Effector memory CD8-positive, alpha-beta T cell (primary cell): ENCODE data around the gene PCSK6.
"Not testable (repeated sequence)": the region's sequence is repeated elsewhere in the genome, so short reads cannot be mapped to it uniquely, and the experiment has no call there.

Experiments
- ATAC-seq: fragments of 150-1000 bp; cut with Tn5 transposase; replicated peaks from 2 replicates; pipeline ENCODE4 v1.10.0; 2021; ENCODE audit warnings: mild to moderate bottlenecking, moderate library complexity
- DNase-seq, 3 experiments: peaks; one replicate each; pipeline ENCODE4 v3.0.0; 2021
- H3K27ac Mint-ChIP-seq, 2 donors: one replicate each; pipeline ENCODE4 v1.8.0; 2022; ENCODE audit warnings: mild to moderate bottlenecking in 2 of 2, mixed read lengths in 2 of 2, moderate library complexity in 2 of 2
- H3K27me3 Mint-ChIP-seq, 2 donors: one replicate each; pipeline ENCODE4 v1.8.0; 2022; ENCODE audit warnings: mixed read lengths in 2 of 2
- H3K36me3 Mint-ChIP-seq: one replicate; pipeline ENCODE4 v1.8.0; 2022; ENCODE audit warnings: mild to moderate bottlenecking, moderate library complexity, mixed read lengths; ENCODE audit not compliant: insufficient read depth
- H3K4me1 Mint-ChIP-seq, 2 donors: one replicate each; pipeline ENCODE4 v1.8.0; 2022; ENCODE audit warnings: low read depth in 2 of 2, mixed read lengths in 2 of 2
- H3K4me3 Mint-ChIP-seq, 2 donors: one replicate each; pipeline ENCODE4 v1.8.0; 2022; ENCODE audit warnings: mild to moderate bottlenecking in 2 of 2, mixed read lengths in 2 of 2, moderate library complexity in 2 of 2
- H3K9me3 Mint-ChIP-seq, 2 donors: one replicate each; pipeline ENCODE4 v1.8.0; 2022; ENCODE audit warnings: mixed read lengths in 2 of 2

Gene PCSK6

DNA sequence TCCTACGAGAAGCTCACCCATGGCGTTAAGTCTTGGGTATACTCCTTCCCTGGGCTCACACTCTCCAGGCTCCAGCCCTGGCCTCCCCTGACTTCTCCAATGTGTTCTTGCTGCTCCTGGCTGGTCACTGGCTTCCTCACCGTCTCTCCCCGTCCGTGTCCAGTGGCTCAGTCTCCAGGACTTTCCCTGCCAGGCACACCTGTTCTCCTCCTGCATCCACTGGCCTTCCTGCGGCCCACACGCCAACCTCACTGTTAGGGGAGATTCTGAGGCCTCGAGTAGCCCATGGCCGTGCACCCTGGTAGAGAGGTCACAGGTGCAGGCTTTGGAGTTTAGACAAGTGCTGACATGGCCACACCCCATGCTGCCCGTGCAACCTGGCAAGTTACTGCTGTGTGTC, 102.5 kb downstream of the PCSK6 start:
- Mint-ChIP-seq H3K9me3 (no peaks in the 10 kb centered on the region), H3K4me3 (no peak overlapping the region), H3K36me3 (no peaks in the 10 kb centered on the region), H3K27me3 (peaks cover 11 to 62% of the 10 kb centered on the region in 2 donors), H3K4me1 (no peaks in the 10 kb centered on the region), H3K27ac (no peak overlapping the region)
- ATAC-seq (no peak), DNase-seq (no peak)

DNA sequence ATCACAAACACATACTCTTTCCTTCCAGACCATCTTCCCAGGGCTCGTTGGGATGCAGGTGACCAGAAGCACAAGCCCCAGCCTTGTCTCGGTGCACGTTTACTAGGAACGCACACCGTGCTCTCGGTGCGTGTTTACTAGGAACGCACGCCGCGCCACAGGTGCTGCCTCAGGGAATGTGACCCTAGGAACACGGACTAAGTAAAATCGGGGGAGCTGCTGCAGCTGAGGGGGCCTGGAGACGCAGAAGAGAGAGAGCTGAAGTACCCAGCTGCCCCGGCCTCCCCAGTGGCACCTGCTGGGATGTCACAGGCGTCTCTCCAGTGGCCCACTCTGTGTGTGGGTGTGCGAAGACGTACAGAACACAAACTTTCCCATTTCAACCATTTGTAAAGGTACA, 103.5 kb downstream of the PCSK6 start:
- DNase-seq = no peak
- Mint-ChIP-seq H3K27me3 (peaks cover 11 to 58% of the 10 kb centered on the region in 2 donors), H3K36me3 (no peaks in the 10 kb centered on the region), H3K4me1 (no peaks in the 10 kb centered on the region), H3K4me3 (no peak overlapping the region), H3K9me3 (no peaks in the 10 kb centered on the region), H3K27ac (no peak overlapping the region)
- ATAC-seq = no peak

DNA sequence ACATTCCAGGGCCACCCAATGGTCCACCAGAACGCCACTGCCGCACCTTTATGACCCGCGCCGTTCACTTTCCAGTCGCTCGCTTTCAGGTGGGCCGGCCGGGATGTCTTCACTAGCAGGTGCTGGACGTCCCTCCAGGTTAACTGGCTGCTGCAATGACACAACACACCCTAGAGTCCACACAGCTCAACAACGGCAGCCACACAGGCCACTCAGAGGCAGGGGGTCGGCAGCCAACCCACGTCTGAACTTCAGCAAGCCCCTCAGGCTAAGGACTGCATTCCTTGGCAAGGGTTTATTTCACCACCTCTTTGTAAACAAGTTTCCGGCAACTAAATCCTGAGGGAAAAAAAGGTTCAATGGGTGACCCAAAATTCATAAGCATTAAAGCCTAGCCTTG, 105.2 kb downstream of the PCSK6 start:
- Mint-ChIP-seq H3K36me3 (no peaks in the 10 kb centered on the region), H3K9me3 (no peaks in the 10 kb centered on the region), H3K4me3 (no peak overlapping the region), H3K27ac (no peak overlapping the region), H3K27me3 (peaks cover 22 to 58% of the 10 kb centered on the region in 2 donors), H3K4me1 (no peaks in the 10 kb centered on the region)
- DNase-seq (no peak), ATAC-seq (no peak)

DNA sequence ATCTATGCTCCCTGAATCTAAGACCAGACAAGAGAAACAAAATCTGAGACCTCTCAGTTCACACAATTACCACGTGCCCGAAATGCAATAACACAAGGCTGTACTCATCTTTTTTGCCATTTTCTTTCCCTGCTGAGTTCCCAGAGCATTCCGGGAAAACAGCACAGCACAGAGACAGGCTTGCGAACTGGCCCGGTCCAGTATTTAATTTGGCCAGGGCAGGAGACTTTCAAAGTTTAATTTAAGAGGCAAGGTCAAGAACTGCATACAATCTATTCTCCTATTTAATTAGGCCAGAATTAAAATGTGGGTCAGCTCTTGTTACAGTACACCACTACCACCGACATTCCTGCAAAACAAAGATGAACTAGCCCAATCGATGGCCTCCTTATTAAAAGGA, 107.0 kb downstream of the PCSK6 start:
- Mint-ChIP-seq H3K4me3 (no peak overlapping the region), H3K9me3 (no peaks in the 10 kb centered on the region), H3K36me3 (no peaks in the 10 kb centered on the region), H3K27ac (no peak overlapping the region), H3K27me3 (peaks cover 23 to 53% of the 10 kb centered on the region in 2 donors), H3K4me1 (no peaks in the 10 kb centered on the region)
- ATAC-seq (no peak), DNase-seq (no peak)

DNA sequence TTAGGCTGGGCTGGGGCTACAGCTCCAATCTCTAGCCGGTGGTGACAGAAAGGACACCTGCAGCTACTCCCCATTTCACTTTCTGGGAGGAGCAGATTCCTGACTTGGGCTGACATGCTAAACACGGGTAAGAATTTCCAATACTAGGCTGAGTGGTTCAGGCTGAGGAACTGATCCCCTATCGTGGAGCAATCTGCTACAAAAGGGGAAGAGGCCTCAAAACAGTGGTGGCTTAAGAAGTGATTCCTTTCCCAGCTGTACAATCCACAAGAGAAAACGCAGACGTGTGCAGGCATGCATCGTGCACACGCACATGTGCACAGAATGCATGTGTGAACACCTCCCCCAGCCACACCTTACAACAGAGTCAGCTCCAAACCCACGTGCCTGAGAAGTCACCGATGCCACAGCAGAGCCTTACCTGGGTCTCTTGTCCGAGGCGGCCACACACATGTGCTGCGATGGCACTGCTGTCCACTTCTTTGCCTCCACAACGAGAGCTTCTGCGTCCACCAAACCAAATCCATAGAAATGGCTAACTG, 107.8 kb downstream of the PCSK6 start:
- no peak overlapping the region for H3K4me3 Mint-ChIP-seq
- no peaks in the 10 kb centered on the region for H3K36me3 Mint-ChIP-seq
- no peaks in the 10 kb centered on the region for H3K9me3 Mint-ChIP-seq
- DNase-seq (no peak), ATAC-seq (no peak)
- no peaks in the 10 kb centered on the region for H3K4me1 Mint-ChIP-seq
- peaks cover 17 to 45% of the 10 kb centered on the region in 2 donors for H3K27me3 Mint-ChIP-seq
- no peak overlapping the region for H3K27ac Mint-ChIP-seq

DNA sequence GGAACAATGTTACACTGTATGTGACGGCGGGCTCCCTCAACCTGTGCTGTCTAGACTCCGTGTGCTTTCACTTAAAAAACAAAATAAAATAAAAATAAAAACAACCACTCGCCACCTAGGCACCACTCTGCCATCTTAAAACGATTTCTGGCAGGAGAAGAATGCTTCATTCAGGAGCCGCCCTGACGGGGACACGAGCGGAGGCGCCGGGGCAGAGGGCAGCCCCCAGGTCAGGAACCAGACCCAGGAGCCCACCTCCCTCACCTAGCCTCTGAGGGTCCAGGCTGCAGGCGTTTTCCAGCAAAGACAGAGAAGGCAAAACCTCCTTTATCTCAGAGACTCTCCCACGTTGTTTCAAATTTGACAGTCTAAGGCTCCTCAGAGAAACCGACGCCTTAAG, 109.4 kb downstream of the PCSK6 start:
- Mint-ChIP-seq H3K27me3 (peaks cover 12 to 39% of the 10 kb centered on the region in 2 donors), H3K36me3 (no peaks in the 10 kb centered on the region), H3K27ac (no peak overlapping the region), H3K4me1 (no peaks in the 10 kb centered on the region), H3K9me3 (no peaks in the 10 kb centered on the region), H3K4me3 (no peak overlapping the region)
- DNase-seq = no peak
- no peak for ATAC-seq

DNA sequence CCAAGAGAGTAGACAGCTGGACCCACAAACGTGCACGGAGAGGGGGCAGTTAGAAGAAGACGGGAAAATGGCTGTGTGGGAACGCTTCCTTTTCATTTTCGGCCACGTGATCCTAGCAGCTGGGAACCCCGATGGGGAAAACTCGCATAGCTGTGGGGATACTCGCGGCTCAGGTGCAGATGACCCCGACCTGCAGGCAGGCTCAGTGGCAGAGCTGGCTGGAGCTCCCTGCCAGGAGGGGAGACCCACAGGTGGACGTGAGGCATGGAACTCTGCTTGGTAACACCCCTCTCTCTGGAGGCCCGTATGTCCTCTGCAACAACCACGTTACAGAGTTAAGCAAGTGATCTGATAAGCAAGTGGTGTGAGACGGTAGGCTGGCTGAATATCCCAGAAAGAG, 109.9 kb downstream of the PCSK6 start:
- Mint-ChIP-seq H3K4me3 (no peak overlapping the region), H3K27ac (no peak overlapping the region), H3K27me3 (peaks cover 12 to 41% of the 10 kb centered on the region in 2 donors), H3K4me1 (no peaks in the 10 kb centered on the region), H3K9me3 (no peaks in the 10 kb centered on the region), H3K36me3 (peaks cover 2% of the 10 kb centered on the region)
- ATAC-seq (no peak), DNase-seq (no peak)

DNA sequence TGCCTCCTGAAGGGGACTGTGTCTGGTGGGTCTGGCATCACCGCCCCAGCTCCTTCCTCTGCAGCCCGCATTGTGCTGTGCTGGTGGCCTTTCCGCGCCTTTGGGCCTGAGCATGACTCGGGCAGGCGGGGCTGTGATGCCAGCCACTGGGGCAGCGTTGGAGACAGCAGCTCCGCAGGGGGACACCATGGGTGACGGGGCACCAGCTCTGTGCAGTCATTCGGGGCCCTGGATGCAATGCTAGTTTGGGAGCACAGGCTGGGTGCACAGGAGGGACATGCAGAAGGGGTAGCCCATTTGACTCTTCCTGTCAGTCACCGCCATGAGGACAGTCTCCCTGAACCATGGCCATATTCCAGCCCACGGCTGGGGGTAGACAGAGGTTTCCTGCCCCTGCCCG, 110.6 kb downstream of the PCSK6 start:
- Mint-ChIP-seq H3K9me3 (no peaks in the 10 kb centered on the region), H3K4me3 (no peak overlapping the region)
- ATAC-seq = no peak

DNA sequence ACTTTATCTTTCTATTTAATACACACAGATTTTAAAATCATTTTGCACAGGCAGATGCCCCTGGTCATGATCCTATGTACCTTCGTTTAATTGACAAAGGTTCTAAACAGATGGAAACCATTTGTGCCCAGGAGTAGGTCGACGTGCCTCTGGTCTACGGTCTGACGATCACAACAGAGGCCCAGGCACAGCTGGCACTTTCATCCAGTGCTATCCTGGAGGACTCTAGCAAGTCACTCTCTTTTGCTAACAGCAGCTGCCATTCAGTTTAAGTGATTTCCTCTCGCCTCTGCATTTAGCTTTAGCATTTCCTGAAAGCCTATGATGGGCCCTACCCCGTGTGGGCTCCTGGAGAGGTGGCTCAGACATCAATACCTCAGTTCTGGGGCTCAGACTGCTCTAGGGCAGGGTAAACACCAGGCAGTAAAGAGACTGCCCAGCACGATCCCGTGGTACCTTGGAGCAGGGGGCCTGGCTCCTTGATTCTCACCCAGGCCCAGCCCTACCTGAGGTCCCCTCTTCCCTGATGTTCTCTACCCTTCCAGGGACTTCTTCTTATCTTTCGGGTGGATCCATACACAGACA, 111.2 kb downstream of the PCSK6 start:
- no peaks in the 10 kb centered on the region for H3K4me1 Mint-ChIP-seq
- no peak overlapping the region for H3K27ac Mint-ChIP-seq
- H3K4me3 Mint-ChIP-seq = no peak overlapping the region
- no peak for DNase-seq
- no peaks in the 10 kb centered on the region for H3K9me3 Mint-ChIP-seq
- H3K27me3 Mint-ChIP-seq = peaks cover 22 to 51% of the 10 kb centered on the region in 2 donors
- H3K36me3 Mint-ChIP-seq = peaks cover 2% of the 10 kb centered on the region
- no peak for ATAC-seq

More for the DNA sequence above, 110.6 kb downstream of the PCSK6 start:
- peaks cover 2% of the 10 kb centered on the region for H3K36me3 Mint-ChIP-seq
- H3K4me1 Mint-ChIP-seq = no peaks in the 10 kb centered on the region
- H3K27me3 Mint-ChIP-seq = peaks cover 20 to 48% of the 10 kb centered on the region in 2 donors
- DNase-seq = no peak
- H3K27ac Mint-ChIP-seq = no peak overlapping the region

DNA sequence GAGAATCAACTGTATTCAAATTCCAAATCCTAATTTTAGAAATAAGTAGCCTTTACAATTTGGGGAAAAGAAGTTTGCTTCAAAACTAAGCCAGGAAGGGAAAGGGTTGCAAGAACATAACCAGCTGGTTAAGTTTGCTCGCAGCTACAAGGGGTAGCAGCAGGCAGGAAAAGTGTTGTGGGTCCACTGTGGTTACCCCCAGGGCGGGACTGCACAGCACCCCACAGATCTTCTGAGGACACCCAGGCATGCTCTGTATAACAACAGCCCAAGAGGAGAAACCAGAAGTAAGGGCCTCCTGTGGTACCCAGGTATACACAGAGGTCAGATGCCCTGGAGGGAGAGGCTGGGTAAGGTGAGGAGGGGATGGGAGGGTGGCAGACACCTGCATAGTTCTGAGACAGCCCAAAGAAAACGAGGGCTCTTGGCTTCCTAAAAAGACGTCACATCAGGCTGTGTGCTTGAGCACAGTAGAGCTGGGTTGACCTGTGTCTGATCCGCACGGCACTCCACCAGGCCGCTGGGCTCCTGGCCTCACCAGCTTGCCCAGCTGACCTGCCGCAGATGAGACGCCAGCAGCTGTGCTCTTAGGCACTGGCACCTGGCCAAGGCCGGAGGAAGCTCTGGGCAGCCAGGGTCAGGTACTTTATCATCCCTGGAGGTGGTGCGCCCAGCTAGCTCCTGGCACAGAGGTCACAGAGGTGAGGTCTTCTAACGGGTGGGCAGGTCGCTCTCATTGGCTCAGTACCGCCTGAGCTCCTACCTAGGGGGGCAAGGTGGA, 112.7 kb downstream of the PCSK6 start:
- no peak overlapping the region for H3K4me3 Mint-ChIP-seq
- no peak overlapping the region for H3K27ac Mint-ChIP-seq
- DNase-seq (no peak), ATAC-seq (no peak)
- H3K4me1 Mint-ChIP-seq = no peaks in the 10 kb centered on the region
- peaks cover 2% of the 10 kb centered on the region for H3K36me3 Mint-ChIP-seq
- H3K9me3 Mint-ChIP-seq = no peaks in the 10 kb centered on the region
- peaks cover 30 to 57% of the 10 kb centered on the region in 2 donors for H3K27me3 Mint-ChIP-seq

DNA sequence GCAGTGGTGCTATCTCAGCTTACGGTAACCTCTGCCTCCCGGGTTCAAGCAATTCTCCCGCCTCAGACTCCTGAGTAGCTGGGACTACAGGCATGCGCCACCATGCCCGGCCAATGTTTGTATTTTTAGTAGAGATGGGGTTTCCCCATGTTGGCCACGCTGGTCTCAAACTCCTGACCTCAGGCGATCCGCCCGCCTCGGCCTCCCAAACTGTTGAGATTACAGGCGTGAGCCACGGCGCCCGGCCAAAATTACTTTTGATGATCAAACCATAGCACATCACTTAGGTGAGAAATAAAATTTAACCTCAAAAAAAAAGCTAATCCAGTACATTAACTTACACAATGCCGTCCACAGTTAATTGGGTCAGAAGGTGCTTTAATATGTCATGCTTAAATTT, 114.5 kb downstream of the PCSK6 start:
- not testable (repeated sequence) for H3K9me3 Mint-ChIP-seq, H3K27ac Mint-ChIP-seq, DNase-seq, H3K36me3 Mint-ChIP-seq, ATAC-seq, H3K4me3 Mint-ChIP-seq, H3K4me1 Mint-ChIP-seq
- peaks cover 24 to 54% of the 10 kb centered on the region in 2 donors for H3K27me3 Mint-ChIP-seq

DNA sequence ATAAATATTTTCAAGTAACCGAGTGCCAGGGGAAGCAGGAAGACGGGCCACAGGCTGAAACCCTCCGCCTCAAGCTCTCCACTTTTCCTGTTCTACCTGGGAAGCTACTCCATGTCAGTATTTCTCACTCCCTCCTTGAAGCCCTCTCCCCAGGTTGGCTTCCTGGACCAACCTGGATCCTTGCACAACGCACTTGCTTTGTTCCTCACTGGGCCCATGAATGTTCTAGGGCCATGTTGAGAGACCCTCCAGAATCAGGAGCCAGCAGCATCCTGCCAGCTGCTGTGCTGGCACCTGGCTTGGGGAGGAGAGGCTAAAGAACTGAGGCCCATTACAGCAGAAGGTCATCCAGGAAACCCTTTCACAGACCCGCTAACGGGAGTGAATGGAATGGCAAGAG, 115.2 kb downstream of the PCSK6 start:
- no peak overlapping the region for H3K27ac Mint-ChIP-seq
- H3K9me3 Mint-ChIP-seq = no peaks in the 10 kb centered on the region
- DNase-seq (no peak), ATAC-seq (no peak)
- H3K36me3 Mint-ChIP-seq = peaks cover 2% of the 10 kb centered on the region
- no peak overlapping the region for H3K4me3 Mint-ChIP-seq
- no peaks in the 10 kb centered on the region for H3K4me1 Mint-ChIP-seq
- peaks cover 22 to 55% of the 10 kb centered on the region in 2 donors for H3K27me3 Mint-ChIP-seq

DNA sequence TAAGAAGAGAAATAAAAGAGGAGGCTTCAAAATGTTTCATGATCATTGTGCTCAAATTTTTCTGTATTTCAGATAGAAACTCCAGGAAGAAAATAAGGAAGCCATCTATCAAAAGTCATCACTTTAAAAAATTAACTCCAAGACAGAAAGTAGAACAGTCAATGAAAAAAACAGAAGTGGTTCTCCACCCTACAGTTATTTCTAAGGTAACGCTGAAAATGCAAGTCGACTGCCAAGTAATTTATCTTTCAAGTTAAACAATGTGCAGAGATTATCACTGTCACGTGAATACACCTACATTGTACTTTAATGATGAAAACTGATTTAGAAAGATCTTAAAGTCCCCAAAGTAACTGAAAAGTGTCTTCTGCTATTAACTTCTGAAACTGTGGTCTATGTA, 115.9 kb downstream of the PCSK6 start:
- Mint-ChIP-seq H3K36me3 (peaks cover 2% of the 10 kb centered on the region), H3K4me3 (no peak overlapping the region), H3K4me1 (no peaks in the 10 kb centered on the region), H3K9me3 (no peaks in the 10 kb centered on the region), H3K27me3 (peaks cover 23 to 51% of the 10 kb centered on the region in 2 donors), H3K27ac (no peak overlapping the region)
- no peak for ATAC-seq
- DNase-seq = no peak

DNA sequence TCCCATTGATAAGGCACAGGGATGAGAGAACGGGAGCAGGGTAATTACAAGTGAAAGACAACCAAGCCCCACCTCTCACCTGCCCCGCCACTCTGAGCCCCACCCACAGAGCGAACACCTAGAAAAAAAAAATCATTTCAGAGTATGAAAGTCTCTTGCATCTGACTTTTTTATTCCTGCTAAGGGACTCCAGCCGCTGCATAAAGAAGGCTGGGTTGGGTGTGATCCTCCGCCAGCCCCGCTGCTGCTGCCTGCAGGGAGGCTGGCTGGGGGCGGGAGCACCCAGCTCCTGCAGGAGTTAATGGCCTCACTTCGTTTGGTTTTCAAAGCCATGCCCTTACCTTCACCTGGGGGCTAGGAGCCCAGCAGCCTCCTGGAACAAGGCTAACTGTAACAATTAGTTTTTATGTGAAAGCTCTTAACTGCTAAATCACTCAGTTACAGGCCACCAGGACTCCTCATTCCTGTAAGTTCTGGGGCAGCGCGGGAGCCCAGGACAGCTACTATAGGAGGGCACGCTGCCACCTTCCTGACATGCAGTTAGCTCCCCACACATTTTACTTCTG, 116.5 kb downstream of the PCSK6 start:
- ATAC-seq = no peak
- no peak overlapping the region for H3K27ac Mint-ChIP-seq
- H3K4me3 Mint-ChIP-seq = no peak overlapping the region
- H3K27me3 Mint-ChIP-seq = peaks cover 23 to 53% of the 10 kb centered on the region in 2 donors
- DNase-seq = no peak
- H3K9me3 Mint-ChIP-seq = no peaks in the 10 kb centered on the region
- H3K4me1 Mint-ChIP-seq = no peaks in the 10 kb centered on the region
- peaks cover 2% of the 10 kb centered on the region for H3K36me3 Mint-ChIP-seq
